ENCODE data around the gene WSCD1.

GRCh38 chr17:6147042-6147441 is 76.9 kb downstream of the WSCD1 start:
- TF ChIP-seq CTCF (conservative IDR thresholded peaks at IDR 0.05; ENCODE audit: low read length): no peak
- TF ChIP-seq EZH2phosphoT487 (IDR thresholded peaks at IDR 0.05; ENCODE audit: borderline replicate concordance, low read depth, low read length): no peak

Data from OCI-LY7 (cell line).